ENCODE measurements around the gene TUBGCP3. TPM values are rescaled to one million over a fixed set of nuclear protein-coding genes. Genes with fewer than 3 reads are reported as not detected.
A peak's percentile ranks its signal among the peaks of the same experiment; 100 is the strongest.

TUBGCP3 gene
- total and polyA plus RNA-seq, 5 donors, result 9.4 to 21.9 (median 18.6) TPM

DNA sequence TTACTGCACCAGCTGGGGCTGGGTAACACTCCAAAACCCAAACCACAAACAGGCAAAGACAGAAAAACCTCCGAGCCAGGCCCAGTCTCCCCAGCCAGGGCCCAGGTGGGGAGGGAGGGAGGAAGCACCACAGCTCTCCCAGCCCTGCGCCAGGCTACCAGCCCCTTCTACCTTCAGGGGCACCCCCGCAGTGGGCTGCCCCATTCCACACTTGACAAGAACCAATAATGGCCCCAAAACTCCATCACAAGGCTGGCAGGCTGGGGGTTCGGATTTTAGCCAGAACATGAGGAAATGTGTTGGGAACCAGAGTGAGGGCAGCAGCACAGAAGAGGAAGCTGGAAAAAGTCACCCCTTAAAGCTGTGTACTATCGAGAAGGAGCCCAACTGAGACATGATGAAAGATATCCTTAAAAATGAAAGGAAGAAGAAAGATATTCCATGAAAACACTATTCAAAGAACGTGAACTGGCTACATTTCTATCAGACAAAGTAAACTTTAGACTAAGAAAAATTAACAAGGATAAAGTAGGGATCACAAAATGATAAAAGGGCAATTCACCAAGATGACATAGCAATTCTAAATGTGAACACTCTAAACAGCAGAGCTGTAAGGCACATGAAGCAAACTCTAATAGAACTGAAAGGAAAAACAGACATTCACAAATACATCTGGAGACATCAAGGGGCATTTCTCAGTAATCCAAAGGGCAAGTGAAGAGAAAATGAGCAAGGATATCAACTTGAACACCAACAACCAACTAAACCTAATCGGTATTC is 12.9 kb downstream of the TUBGCP3 start:
- WGBS, result 61% methylated on average over 7 of the region's 7 CpGs
- DNase-seq (peak in 1 of 3 donors; percentile 48), ATAC-seq (peak in 1 of 2 donors; percentile 45)
- peaks cover 6% of the 10 kb centered on the region for H3K4me1 ChIP-seq (ENCODE audit: control insufficient read depth, insufficient read depth, low read length)
- H3K9me3 ChIP-seq (ENCODE audit: control insufficient read depth, low read length), result no peaks in the 10 kb centered on the region
- H3K4me3 ChIP-seq (ENCODE audit: low read length), result no peak overlapping the region
- H3K27me3 ChIP-seq (ENCODE audit: control insufficient read depth, insufficient read depth), result no peaks in the 10 kb centered on the region
- H3K27ac ChIP-seq (ENCODE audit: low read length), result no peak overlapping the region
- intact Hi-C loops (cut with DNase I), result no loop called here

DNA sequence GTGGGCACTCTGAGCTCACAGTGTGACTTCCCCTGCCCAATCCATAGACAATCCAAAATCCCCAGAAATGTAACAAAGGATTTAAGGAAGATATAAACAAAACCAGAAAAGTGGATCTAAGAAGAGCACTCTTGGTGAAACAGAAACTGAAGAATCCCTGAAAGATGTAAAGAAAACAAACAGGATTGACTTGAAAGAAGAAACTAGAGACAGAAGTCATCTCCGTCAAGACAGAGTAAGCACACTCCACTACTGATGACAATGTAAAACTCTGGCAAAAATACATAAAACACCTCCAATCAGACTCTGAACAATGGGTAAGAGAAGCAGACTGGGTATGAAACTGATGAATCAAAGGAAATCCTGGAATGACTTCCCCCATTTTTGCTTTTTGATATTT is 13.5 kb downstream of the TUBGCP3 start:
- intact Hi-C loops (cut with DNase I), result no loop called here
- ATAC-seq (no peak), DNase-seq (no peak)
- 72% methylated on average over 1 of the region's 1 CpG for WGBS
- Histone ChIP-seq H3K9me3 (ENCODE audit: control insufficient read depth, low read length) (no peaks in the 10 kb centered on the region), H3K4me1 (ENCODE audit: control insufficient read depth, insufficient read depth, low read length) (peaks cover 6% of the 10 kb centered on the region), H3K4me3 (ENCODE audit: low read length) (no peak overlapping the region), H3K27ac (ENCODE audit: low read length) (no peak overlapping the region), H3K27me3 (ENCODE audit: control insufficient read depth, insufficient read depth) (no peaks in the 10 kb centered on the region)

DNA sequence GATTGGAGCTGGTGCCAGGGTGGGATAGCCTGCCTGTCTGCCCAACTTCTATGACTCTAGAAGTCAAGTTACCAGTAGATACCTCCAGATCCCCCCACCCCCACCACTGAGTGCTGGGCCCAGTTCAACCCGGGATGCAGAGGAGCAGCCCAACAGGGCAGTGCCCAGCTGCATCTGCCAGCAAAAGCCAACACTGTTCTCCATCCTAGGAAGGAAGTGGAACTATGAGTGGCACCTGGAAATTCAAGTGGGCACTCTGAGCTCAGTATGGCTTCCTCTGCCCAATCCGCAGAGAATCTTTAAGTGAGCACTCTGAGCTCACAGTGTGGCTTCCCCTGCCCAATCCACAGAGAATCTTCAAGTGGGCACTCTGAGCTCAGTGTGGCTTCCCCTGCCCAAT is 14.2 kb downstream of the TUBGCP3 start:
- H3K4me3 ChIP-seq (ENCODE audit: low read length), result no peak overlapping the region
- H3K4me1 ChIP-seq (ENCODE audit: control insufficient read depth, insufficient read depth, low read length), result peaks cover 6% of the 10 kb centered on the region
- H3K9me3 ChIP-seq (ENCODE audit: control insufficient read depth, low read length), result no peaks in the 10 kb centered on the region
- intact Hi-C loops (cut with DNase I), result no loop called here
- ATAC-seq, result no peak
- no peaks in the 10 kb centered on the region for H3K27me3 ChIP-seq (ENCODE audit: control insufficient read depth, insufficient read depth)
- no peak for DNase-seq
- H3K27ac ChIP-seq (ENCODE audit: low read length), result no peak overlapping the region
- 82% methylated on average over 2 of the region's 2 CpGs for WGBS

DNA sequence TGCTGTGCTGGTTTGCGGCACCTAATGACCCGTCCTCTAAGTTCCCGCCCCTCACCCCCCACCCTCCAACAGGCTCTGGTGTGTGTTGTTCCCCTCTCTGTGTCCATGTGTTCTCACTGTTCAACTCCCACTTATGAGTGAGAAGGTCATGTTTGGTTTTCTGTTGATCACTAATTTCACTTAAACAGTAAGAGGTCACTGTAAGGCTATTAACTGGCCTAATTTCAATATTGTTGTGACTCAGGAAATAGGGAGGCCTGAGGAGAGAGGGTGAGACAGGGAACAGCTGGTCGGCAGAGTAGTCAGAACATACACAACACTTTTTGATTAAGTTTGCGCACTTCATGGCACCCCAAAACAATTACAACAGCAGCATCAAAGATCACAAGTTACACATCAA is 15.6 kb downstream of the TUBGCP3 start:
- Histone ChIP-seq H3K9me3 (ENCODE audit: control insufficient read depth, low read length) (no peaks in the 10 kb centered on the region), H3K27ac (ENCODE audit: low read length) (no peak overlapping the region), H3K4me3 (ENCODE audit: low read length) (no peak overlapping the region), H3K4me1 (ENCODE audit: control insufficient read depth, insufficient read depth, low read length) (peaks cover 6% of the 10 kb centered on the region), H3K27me3 (ENCODE audit: control insufficient read depth, insufficient read depth) (no peaks in the 10 kb centered on the region)
- intact Hi-C loops (cut with DNase I), result no loop called here
- ATAC-seq, result no peak
- 81% methylated on average over 5 of the region's 5 CpGs for WGBS
- DNase-seq, result no peak

DNA sequence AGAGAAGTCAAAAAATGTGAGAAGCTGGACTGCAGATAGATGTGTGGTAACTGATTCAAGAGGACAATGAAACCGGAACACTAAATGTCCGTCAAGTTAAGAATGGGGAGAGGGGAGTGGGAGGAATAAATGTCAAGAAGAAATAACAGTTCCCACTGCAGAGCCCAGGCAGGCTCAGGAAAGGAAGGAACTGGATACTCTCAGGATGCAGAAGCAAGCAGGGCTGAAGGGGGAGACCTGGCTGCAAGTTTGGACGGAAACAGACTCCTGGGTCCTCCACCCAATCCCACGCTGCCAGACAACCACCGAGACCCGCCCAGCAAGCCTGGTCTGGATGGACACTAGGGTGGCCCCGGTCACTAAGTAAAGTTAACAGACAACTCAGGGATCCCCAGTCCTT is 18.1 kb downstream of the TUBGCP3 start:
- WGBS, result 65% methylated on average over 7 of the region's 7 CpGs
- Histone ChIP-seq H3K4me3 (ENCODE audit: low read length) (no peak overlapping the region), H3K4me1 (ENCODE audit: control insufficient read depth, insufficient read depth, low read length) (peaks cover 6% of the 10 kb centered on the region), H3K9me3 (ENCODE audit: control insufficient read depth, low read length) (no peaks in the 10 kb centered on the region), H3K27me3 (ENCODE audit: control insufficient read depth, insufficient read depth) (no peaks in the 10 kb centered on the region), H3K27ac (ENCODE audit: low read length) (no peak overlapping the region)
- peak in 1 of 2 donors; percentile 72 for ATAC-seq
- intact Hi-C loops (cut with DNase I), result no loop called here
- no peak for DNase-seq

DNA sequence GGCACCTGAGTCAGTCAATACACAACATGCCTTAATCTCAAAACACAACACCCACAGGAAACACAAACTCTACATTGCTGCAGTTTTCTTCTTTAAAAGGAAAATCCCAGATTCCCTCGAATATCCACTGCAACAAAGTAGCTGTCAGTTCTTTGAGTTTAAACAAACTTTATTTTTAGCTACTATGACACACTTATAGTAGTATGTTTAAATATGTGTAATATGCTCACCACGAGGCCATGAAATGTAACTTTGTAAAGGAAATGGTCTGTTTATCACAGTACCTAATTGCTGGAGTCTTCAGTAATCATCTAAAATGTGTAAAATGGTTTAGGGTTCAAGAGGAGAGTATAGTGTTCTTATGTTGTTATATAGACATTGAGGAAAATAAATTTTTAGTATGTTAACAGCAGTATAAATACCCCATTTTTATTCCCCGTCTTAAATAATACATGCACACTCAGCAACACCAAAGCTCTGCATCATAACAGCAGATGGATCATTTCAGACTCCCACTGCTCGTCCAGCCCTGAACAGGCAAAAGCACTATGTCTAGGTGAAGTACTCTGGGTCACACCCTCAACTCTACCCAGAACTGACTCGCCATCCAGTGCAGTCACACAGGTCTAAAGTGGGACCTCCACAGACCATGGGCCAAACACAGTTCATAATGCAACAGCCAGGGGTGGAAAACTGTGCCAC is 20.6 kb downstream of the TUBGCP3 start:
- no peak for ATAC-seq

DNA sequence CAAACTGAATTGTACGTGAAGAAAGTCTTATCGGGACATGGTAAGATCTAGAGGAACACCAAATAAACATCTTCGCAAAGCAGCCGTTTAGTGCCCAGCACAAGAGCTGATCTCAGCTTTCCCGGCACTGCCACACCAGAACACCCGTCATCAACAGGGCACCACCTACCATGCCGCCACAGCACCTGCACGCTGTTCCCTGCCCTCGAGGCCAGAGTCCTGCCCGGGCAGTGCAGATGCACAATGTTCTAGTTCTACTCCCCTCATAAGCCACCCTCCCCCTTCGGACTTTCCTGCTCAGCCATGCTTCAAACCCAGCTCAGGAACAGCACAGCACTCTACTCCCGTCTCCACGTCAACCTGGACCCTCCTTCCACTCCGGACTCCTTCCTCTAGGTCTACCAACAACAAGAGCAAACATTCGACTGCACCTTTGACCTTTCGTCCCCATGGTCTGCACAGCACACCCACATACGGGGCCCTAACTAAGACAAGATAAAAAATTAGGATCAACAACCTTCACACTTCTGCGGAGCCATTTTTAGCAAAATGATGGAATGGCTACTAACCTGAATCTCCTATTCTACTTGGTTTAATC is 25.1 kb downstream of the TUBGCP3 start:
- no peak overlapping the region for H3K4me3 ChIP-seq (ENCODE audit: low read length)
- no peaks in the 10 kb centered on the region for H3K27me3 ChIP-seq (ENCODE audit: control insufficient read depth, insufficient read depth)
- peaks cover 9% of the 10 kb centered on the region for H3K4me1 ChIP-seq (ENCODE audit: control insufficient read depth, insufficient read depth, low read length)
- ATAC-seq (no peak), DNase-seq (no peak)
- intact Hi-C loops (cut with DNase I), result no loop called here
- H3K27ac ChIP-seq (ENCODE audit: low read length), result no peak overlapping the region
- no peaks in the 10 kb centered on the region for H3K9me3 ChIP-seq (ENCODE audit: control insufficient read depth, low read length)
- WGBS, result 95% methylated on average over 18 of the region's 18 CpGs

More for the DNA sequence above, 20.6 kb downstream of the TUBGCP3 start:
- H3K4me1 ChIP-seq (ENCODE audit: control insufficient read depth, insufficient read depth, low read length), result no peaks in the 10 kb centered on the region
- no peak for DNase-seq
- no peaks in the 10 kb centered on the region for H3K27me3 ChIP-seq (ENCODE audit: control insufficient read depth, insufficient read depth)
- intact Hi-C loops (cut with DNase I), result no loop called here
- H3K27ac ChIP-seq (ENCODE audit: low read length), result no peak overlapping the region
- H3K9me3 ChIP-seq (ENCODE audit: control insufficient read depth, low read length), result no peaks in the 10 kb centered on the region
- no peak overlapping the region for H3K4me3 ChIP-seq (ENCODE audit: low read length)
- 72% methylated on average over 5 of the region's 5 CpGs for WGBS

DNA sequence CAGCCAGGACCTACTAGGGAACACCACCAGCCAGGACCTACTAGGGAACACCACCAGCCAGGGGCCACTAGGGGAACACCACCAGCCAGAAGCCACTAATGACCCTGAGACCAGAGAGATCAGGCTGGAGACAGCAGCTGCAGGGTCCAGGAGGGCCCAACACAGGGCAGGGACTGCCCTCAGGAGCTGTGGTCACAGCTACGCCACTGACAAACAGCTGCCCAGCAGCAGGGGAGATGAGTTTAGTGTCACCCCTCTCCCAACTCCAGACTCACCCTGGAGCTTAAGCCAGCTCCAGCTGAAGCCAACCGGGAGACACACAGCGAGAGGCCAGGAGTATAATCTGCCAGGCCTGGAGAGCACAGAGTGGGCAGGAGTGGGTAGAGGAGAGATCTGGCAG is 25.7 kb downstream of the TUBGCP3 start:
- Histone ChIP-seq H3K27me3 (ENCODE audit: control insufficient read depth, insufficient read depth) (no peaks in the 10 kb centered on the region), H3K27ac (ENCODE audit: low read length) (no peak overlapping the region), H3K4me1 (ENCODE audit: control insufficient read depth, insufficient read depth, low read length) (peaks cover 9% of the 10 kb centered on the region), H3K4me3 (ENCODE audit: low read length) (no peak overlapping the region), H3K9me3 (ENCODE audit: control insufficient read depth, low read length) (no peaks in the 10 kb centered on the region)
- no peak for DNase-seq
- intact Hi-C loops (cut with DNase I), result no loop called here
- WGBS, result 98% methylated on average over 3 of the region's 3 CpGs
- ATAC-seq, result no peak

DNA sequence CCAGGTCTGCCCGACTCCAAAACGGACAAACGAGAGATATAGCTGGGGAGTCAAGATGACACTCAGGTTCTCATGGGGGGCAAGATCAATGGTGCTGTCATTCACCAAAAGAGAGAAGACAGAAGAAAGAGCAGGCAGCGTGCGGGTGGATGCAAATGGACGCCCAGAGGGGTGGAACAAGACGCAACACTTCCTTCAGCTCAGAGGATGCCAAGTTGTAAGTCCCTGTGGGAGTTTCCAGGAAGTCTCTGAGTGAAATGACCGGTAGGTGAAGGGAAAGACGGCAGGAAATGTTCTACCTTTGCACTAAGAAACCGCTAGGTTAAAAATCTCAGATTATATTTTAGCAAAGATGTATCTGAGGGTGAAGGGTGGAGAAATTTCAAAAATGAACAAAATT is 26.5 kb downstream of the TUBGCP3 start:
- Histone ChIP-seq H3K9me3 (ENCODE audit: control insufficient read depth, low read length) (no peaks in the 10 kb centered on the region), H3K27ac (ENCODE audit: low read length) (no peak overlapping the region), H3K4me1 (ENCODE audit: control insufficient read depth, insufficient read depth, low read length) (peaks cover 9% of the 10 kb centered on the region), H3K27me3 (ENCODE audit: control insufficient read depth, insufficient read depth) (no peaks in the 10 kb centered on the region), H3K4me3 (ENCODE audit: low read length) (no peak overlapping the region)
- intact Hi-C loops (cut with DNase I), result no loop called here
- peak in 1 of 2 donors; percentile 75 for ATAC-seq
- DNase-seq, result no peak
- WGBS, result 57% methylated on average over 10 of the region's 10 CpGs

DNA sequence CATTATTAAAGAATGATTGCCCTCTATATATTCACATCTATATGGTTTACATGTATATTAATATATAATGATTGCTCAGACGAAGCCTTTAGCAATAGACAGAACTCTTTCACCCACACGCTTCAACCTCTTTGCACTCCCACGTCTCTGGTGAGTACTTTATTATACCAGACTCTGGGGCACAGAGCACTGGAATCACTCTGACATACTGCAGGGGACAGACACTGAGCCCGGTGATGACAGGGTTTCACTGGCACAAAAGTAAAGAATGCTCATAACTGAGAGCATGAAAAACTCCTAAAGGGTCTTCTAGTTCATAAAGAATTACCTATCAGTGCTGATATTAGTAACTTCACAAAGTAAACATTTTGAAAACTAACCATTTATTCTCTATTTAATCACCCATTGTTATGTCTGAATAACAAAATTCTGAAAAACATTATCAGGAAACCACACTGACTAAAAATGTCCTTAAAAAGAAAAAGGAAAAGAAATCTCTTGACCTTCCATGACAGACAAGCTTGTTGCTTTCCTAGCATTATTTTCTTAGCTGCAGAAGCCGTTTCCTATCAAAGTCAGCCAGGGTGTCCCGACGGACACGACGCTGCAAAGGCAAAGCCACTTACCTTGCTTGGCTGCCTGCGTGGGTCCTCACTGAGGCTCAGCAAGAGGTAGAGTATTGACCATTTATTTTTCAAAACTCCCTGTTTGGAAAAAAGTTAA is 29.1 kb downstream of the TUBGCP3 start:
- ATAC-seq (no peak), DNase-seq (no peak)
- H3K4me1 ChIP-seq (ENCODE audit: control insufficient read depth, insufficient read depth, low read length), result peaks cover 9% of the 10 kb centered on the region
- no peaks in the 10 kb centered on the region for H3K27me3 ChIP-seq (ENCODE audit: control insufficient read depth, insufficient read depth)
- no peak overlapping the region for H3K27ac ChIP-seq (ENCODE audit: low read length)
- intact Hi-C loops (cut with DNase I), result no loop called here
- H3K9me3 ChIP-seq (ENCODE audit: control insufficient read depth, low read length), result no peaks in the 10 kb centered on the region
- no peak overlapping the region for H3K4me3 ChIP-seq (ENCODE audit: low read length)
- WGBS, result 57% methylated on average over 10 of the region's 10 CpGs

DNA sequence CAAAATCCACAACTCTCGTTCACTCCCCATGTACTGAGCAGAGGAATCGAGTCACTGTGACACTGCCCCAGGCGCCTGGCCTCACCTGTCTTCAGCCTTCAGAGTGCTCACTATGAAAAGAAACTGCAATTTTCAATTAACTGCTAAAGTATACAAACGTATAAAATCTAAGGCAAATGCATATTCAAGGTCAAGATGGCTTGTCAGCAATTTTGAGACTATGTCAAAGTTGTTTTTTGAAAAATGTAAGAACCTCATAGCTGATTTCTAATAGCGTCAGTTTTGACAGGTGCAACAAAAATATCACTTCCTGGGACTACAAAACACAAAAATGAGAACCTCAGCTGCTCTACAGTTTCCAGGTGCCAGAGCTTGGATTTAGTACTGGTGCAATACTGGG is 31.4 kb downstream of the TUBGCP3 start:
- ATAC-seq, result no peak
- intact Hi-C loops (cut with DNase I), result no loop called here
- Histone ChIP-seq H3K4me3 (ENCODE audit: low read length) (no peak overlapping the region), H3K9me3 (ENCODE audit: control insufficient read depth, low read length) (no peaks in the 10 kb centered on the region), H3K27me3 (ENCODE audit: control insufficient read depth, insufficient read depth) (no peaks in the 10 kb centered on the region), H3K27ac (ENCODE audit: low read length) (no peak overlapping the region), H3K4me1 (ENCODE audit: control insufficient read depth, insufficient read depth, low read length) (peaks cover 9% of the 10 kb centered on the region)
- whole genome bisulfite sequencing, result 94% methylated on average over 5 of the region's 5 CpGs
- DNase-seq, result no peak
